ENCODE measurements around the gene NAALADL2. TPM values are rescaled to one million over a fixed set of nuclear protein-coding genes. Genes with fewer than 3 reads are reported as not detected.

The NAALADL2 gene
- polyA plus RNA-seq, 1 donor from 2014 or later: 1.6 TPM

DNA sequence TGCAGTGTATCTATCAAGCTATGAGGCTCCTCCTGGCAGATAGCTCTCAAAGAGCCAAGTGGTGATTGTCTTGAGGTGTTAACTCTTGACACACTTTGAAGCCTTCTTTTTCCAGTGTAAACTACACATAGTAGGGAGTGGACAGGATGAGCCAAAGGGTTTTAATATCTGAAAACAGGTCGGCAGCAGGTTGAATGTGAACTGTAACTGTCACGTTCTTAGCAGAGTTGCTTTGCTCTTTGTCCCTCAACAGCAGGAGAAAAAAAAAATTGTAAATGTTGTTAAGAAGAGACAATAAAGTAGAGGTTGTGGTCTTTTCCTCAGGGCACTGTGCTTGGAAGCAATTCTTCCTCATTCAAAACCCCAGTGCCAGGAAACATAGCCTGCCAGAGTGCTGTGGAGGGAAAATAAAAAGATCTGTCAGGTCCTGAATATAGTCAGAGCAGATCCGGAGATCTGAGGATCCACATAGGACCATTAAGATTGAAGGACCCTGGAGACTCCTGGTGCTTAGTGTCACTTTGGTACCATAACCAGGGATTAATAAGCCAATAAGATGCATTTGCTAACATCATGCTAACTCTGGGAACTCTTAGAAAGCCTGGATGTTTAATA is 229.7 kb downstream of the NAALADL2 start:
- H4K20me1 ChIP-seq (ENCODE audit: insufficient read depth): no peaks in the 10 kb centered on the region
- no peaks in the 10 kb centered on the region for H3K79me2 ChIP-seq (replicated peaks; ENCODE audit: insufficient read depth, low read length)
- H3K9me3 ChIP-seq (ENCODE audit: low read length): no peaks in the 10 kb centered on the region
- H3F3A ChIP-seq (ENCODE audit: insufficient read depth, low read length, poor library complexity, severe bottlenecking): no peaks in the 10 kb centered on the region
- no peak for TF ChIP-seq EP300 (conservative IDR thresholded peaks at IDR 0.05; ENCODE audit: poor library complexity, severe bottlenecking)
- no peak for TF ChIP-seq MXI1 (conservative IDR thresholded peaks at IDR 0.05; ENCODE audit: poor library complexity, severe bottlenecking)
- TF ChIP-seq, protein P1, sequence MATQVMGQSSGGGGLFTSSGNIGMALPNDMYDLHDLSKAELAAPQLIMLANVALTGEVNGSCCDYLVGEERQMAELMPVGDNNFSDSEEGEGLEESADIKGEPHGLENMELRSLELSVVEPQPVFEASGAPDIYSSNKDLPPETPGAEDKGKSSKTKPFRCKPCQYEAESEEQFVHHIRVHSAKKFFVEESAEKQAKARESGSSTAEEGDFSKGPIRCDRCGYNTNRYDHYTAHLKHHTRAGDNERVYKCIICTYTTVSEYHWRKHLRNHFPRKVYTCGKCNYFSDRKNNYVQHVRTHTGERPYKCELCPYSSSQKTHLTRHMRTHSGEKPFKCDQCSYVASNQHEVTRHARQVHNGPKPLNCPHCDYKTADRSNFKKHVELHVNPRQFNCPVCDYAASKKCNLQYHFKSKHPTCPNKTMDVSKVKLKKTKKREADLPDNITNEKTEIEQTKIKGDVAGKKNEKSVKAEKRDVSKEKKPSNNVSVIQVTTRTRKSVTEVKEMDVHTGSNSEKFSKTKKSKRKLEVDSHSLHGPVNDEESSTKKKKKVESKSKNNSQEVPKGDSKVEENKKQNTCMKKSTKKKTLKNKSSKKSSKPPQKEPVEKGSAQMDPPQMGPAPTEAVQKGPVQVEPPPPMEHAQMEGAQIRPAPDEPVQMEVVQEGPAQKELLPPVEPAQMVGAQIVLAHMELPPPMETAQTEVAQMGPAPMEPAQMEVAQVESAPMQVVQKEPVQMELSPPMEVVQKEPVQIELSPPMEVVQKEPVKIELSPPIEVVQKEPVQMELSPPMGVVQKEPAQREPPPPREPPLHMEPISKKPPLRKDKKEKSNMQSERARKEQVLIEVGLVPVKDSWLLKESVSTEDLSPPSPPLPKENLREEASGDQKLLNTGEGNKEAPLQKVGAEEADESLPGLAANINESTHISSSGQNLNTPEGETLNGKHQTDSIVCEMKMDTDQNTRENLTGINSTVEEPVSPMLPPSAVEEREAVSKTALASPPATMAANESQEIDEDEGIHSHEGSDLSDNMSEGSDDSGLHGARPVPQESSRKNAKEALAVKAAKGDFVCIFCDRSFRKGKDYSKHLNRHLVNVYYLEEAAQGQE (IDR thresholded peaks at IDR 0.05; ENCODE audit: borderline replicate concordance): no peak
- TF ChIP-seq EZH2 (IDR thresholded peaks at IDR 0.05; ENCODE audit: borderline replicate concordance, insufficient read depth, low read length, poor library complexity, severe bottlenecking): no peak
- TF ChIP-seq, protein P2, sequence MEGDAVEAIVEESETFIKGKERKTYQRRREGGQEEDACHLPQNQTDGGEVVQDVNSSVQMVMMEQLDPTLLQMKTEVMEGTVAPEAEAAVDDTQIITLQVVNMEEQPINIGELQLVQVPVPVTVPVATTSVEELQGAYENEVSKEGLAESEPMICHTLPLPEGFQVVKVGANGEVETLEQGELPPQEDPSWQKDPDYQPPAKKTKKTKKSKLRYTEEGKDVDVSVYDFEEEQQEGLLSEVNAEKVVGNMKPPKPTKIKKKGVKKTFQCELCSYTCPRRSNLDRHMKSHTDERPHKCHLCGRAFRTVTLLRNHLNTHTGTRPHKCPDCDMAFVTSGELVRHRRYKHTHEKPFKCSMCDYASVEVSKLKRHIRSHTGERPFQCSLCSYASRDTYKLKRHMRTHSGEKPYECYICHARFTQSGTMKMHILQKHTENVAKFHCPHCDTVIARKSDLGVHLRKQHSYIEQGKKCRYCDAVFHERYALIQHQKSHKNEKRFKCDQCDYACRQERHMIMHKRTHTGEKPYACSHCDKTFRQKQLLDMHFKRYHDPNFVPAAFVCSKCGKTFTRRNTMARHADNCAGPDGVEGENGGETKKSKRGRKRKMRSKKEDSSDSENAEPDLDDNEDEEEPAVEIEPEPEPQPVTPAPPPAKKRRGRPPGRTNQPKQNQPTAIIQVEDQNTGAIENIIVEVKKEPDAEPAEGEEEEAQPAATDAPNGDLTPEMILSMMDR (IDR thresholded peaks at IDR 0.05; ENCODE audit: poor library complexity, severe bottlenecking): no peak
- no peak for TF ChIP-seq RAD21 (conservative IDR thresholded peaks at IDR 0.05)
- TF ChIP-seq TAF1 (IDR thresholded peaks at IDR 0.05; ENCODE audit: low read depth): no peak
- TF ChIP-seq SMC3 (conservative IDR thresholded peaks at IDR 0.05; ENCODE audit: poor library complexity): no peak
- no peak for TF ChIP-seq POLR2AphosphoS5 (IDR thresholded peaks at IDR 0.05)
- no peak overlapping the region for H3K4me2 ChIP-seq (ENCODE audit: low read length)
- H3K27ac ChIP-seq (ENCODE audit: low read length): peak overlapping the region; percentile 43
- H3K4me3 ChIP-seq (ENCODE audit: low read length): no peak overlapping the region
- no peaks in the 10 kb centered on the region for H3K36me3 ChIP-seq (ENCODE audit: insufficient read depth, low read length)
- H3K9ac ChIP-seq (ENCODE audit: low read length): no peak overlapping the region
- no peak overlapping the region for H2AFZ ChIP-seq (ENCODE audit: low read depth, low read length)
- H3K27me3 ChIP-seq (ENCODE audit: insufficient read depth, low read depth, low read length): no peaks in the 10 kb centered on the region
- no peaks in the 10 kb centered on the region for H3K9me2 ChIP-seq (ENCODE audit: insufficient read depth, low read length)

DNA sequence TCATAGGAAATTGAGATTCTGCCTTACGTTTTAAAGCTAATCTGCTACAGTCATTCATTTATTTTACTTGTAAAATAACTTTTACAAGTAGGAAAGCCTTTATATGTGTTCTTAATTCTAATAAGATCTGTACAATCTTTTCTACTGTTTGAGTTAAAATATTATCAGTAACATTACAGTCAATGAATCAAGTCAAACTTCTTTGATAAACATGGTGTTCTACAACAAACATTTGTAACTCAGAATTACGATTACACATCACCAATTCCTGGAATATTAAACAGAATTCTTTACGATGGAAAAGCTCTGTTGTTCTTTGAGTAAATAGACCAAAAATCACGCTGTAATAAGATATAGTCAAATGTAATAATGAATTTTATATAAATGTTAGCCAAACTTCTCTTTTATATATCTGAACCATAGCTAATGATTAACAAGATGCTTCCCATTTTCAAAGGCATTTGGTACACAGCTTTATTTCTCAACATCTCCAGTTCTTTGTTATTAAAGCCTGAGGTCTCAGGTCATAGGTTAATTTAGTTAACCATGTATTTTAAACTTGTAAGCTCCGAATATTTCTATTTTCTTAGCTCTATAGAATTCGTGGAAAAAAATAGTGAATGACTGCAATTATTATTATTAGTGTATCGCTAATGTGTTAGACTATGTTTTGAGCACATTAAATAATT is 232.4 kb downstream of the NAALADL2 start:
- no peak overlapping the region for H2AFZ ChIP-seq (ENCODE audit: low read depth, low read length)
- H3F3A ChIP-seq (ENCODE audit: insufficient read depth, low read length, poor library complexity, severe bottlenecking): peaks cover 3% of the 10 kb centered on the region
- no peaks in the 10 kb centered on the region for H3K9me2 ChIP-seq (ENCODE audit: insufficient read depth, low read length)
- H3K9ac ChIP-seq (ENCODE audit: low read length): no peak overlapping the region
- H3K36me3 ChIP-seq (ENCODE audit: insufficient read depth, low read length): no peaks in the 10 kb centered on the region
- no peak overlapping the region for H3K27ac ChIP-seq (ENCODE audit: low read length)
- no peak overlapping the region for H3K4me2 ChIP-seq (ENCODE audit: low read length)
- H3K4me3 ChIP-seq (ENCODE audit: low read length): no peak overlapping the region
- no peaks in the 10 kb centered on the region for H3K79me2 ChIP-seq (replicated peaks; ENCODE audit: insufficient read depth, low read length)
- no peaks in the 10 kb centered on the region for H3K27me3 ChIP-seq (ENCODE audit: insufficient read depth, low read depth, low read length)
- no peaks in the 10 kb centered on the region for H4K20me1 ChIP-seq (ENCODE audit: insufficient read depth)
- TF ChIP-seq EZH2 (IDR thresholded peaks at IDR 0.05; ENCODE audit: borderline replicate concordance, insufficient read depth, low read length, poor library complexity, severe bottlenecking) (no peak), EP300 (conservative IDR thresholded peaks at IDR 0.05; ENCODE audit: poor library complexity, severe bottlenecking) (peak; percentile 6)
- no peaks in the 10 kb centered on the region for H3K9me3 ChIP-seq (ENCODE audit: low read length)
